HG03064 (cell line): ENCODE measurements around the gene IQCB1.
"Not testable (repeated sequence)": the region's sequence is repeated elsewhere in the genome, so short reads cannot be mapped to it uniquely, and the experiment has no call there.

Experiments
- ATAC-seq: cut with Tn5 transposase; IDR thresholded peaks from one replicate; pipeline ENCODE4 v1.9.1; 2021; ENCODE audit warnings: low read depth; ENCODE audit not compliant: unreplicated experiment

Gene IQCB1

DNA sequence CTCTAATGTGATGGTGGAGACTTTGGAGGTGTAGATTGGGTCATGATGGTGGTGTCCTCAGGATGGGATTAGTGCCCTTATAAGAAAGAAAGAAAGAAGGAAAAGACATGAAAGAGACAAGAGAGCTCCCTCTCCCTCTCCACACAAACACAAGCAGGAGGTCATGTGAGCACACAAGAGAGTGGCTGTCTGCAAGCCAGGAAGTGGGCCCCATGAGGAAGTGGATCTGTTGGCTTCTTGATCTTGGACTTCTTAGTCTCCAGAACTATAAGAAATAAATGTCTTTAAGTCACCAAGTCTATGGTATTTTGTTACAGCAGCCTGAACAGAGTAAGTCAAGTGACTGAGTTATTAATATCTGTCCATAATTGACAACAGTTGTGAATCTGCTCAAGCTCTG is 17.1 kb downstream of the IQCB1 start:
- ATAC-seq: no peak

DNA sequence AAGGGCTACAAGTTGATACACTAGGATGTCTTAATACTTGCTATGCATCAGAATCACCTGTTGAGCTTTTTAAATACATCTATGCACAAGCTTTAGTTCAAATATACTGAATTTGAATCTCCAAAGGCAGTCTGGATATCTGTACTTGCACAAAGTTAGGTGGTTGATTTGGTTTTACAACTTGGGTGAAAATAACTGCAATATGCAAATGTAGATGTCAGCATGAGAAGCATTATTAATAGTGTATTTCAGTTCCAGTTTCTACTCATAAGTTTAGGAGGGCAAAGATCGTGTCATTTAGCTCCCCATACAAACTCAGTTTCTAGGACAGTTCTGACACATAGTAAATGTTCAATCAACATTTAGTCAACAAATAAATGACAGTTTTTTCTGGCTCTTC is 25.6 kb downstream of the IQCB1 start:
- ATAC-seq: peak; percentile 94

DNA sequence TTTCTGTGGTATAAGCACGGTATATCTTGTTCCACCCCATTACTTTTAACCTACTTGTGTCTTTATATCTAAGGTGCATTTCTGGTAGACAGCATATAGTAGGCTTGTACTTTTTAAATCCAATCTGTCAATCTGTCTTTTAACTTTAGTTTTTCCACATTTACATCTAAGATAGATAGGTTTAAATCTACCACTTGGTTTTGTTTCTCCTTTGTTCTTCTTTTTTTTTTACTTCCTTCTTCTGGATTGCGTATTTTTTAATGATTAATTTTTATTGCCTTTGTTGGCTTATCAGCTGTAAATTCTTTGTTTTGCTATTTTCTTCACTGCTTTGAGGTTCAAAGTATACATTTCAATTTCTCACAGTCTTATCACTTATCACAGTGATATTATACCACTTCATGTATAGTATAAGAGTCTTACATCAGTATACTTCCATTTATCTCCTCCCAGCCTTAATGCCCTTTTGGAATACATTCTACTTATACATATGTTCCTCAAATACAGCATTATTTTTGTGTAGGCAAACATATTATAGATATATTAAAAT is 31.0 kb downstream of the IQCB1 start:
- no peak for ATAC-seq

DNA sequence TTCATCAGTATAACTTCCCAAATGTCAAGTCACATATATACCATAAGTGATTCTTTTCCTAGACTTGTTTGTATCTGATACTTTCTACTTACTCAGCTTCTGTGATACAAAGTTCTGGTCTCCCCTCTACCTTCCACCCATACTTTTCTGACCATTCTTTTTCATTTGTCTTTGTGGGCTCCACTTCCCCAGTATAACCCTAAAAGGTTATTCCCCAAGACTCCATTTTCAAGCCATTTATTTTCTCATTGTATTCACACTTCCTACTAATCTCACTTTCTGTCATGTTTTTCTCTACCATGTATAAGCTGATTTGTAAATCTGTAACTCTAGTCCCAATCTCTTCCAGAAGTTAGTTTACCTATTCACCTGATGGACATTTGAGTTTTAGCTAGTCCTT is 34.0 kb downstream of the IQCB1 start:
- no peak for ATAC-seq

DNA sequence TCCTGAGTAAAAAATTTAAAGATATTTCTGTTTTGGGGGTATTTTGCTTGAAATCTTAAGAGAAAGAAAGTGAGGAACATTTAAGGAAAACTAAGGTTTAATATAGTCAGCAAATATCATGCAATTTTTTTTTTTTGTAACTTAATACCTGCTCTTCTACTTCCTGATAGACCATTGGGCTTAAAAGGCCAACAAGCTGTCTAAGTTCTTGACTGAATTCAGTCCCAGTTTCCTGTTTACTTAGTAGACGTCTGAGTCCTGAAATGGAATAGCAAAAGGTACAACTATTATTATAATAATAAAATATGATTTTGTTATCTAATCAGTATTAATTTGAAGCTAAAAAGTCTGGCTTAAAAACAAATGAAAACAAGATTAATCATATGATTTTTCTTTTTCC is 37.9 kb downstream of the IQCB1 start:
- ATAC-seq: no peak

DNA sequence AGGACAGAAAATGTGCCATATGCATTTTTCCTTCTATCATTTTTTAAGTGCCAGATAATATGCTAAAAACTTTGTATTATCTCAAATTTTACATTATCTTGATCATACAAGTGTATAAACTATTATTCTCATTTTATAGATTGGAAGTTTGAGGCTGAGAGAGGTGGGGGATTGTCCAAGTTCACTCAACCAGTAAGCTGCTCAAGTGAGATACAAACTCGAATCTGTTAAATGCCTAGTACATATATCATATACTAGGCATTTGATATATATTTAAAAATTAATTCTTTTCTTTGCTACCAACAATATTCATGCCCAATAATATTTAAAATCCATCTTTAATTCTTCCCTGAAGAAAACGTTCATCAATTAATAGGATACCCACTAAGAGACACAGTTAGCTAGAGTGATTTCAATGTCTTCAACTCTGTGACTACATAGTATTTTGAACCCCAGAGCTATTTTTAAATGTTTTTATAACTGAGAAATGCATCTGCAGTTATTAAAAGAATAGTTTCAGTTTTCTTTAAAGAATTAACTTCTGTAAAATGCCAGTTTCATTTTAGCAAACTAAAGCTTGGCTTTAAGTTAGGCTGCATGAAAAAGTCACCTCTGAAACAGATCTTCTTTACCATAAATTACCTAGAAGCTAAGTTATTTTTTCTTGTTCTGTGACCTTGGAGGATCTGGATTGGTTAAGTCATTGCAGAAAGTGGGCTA is 40.4 kb downstream of the IQCB1 start:
- no peak for ATAC-seq

DNA sequence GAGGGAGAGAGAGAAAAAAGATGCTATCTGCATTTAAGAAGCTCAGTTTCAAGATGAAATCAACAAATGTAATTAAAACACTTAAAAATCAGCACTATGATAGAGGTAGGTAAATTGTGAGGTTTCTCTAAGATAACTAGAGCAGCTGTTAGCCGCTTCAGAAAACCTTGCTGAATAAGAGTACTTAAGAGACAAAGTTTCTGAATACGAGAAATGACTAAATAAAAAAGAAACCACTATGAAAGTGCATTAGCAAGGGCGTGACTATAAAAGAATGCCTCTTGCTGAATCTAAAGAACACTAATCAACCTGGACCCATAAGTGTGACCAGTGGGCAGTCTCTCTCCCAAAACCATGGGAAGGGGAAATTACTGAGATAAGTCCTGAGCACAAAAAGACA is 41.8 kb downstream of the IQCB1 start:
- peak; percentile 65 for ATAC-seq

DNA sequence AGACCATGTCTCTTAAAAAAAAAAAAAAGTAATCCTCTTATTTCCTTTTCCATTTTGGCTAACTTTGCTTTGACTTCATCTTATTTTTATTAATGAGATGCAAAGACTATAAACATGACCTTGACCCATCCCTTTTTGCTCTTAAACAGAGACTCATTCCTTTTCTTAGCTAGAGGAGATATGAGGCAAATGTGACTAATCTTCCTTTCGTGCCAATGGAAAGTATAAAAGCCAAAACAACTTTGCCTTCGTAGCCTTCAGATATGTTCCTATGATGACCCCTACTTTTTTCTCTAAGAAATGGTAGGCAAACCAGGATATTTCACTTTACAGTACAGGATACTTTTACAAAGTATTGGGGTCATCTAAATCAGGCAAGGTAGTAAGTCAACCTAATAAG is 48.4 kb downstream of the IQCB1 start:
- ATAC-seq: no peak

DNA sequence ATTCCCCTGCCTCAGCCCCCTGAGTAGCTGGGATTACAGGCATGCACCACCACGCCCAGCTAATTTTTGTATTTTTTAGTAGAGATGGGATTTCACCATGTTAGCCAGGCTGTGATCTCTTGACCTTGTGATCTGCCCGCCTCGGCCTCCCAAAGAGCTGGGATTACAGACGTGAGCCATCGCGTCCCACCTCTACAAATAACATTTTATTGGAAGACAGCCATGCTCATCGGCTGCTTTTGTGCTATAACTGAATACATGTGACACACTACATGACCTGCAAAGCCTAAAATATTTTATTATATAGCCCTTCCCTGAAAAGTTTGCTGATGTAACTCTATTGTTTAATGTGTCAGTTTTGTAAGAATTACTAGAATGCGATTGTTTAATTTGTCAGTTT is 52.1 kb downstream of the IQCB1 start:
- not testable (repeated sequence) for ATAC-seq

DNA sequence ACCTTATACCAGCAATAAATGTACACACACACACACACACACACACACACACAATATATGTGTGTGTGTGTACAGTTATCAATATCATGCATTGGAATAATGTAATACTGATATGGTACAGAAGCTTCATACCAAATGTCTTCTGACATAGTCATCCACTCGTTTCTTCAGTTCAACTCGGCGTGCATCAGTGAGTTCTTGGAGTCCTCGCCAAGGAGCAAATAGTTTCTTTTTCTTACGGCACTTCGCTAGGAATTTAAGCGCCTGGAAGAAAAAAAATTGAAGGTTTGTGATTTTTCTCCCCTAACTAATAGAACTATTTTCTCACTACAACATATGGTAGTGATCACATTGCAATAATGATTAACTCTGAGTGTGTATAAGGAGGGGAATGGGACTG is 53.2 kb downstream of the IQCB1 start:
- no peak for ATAC-seq

DNA sequence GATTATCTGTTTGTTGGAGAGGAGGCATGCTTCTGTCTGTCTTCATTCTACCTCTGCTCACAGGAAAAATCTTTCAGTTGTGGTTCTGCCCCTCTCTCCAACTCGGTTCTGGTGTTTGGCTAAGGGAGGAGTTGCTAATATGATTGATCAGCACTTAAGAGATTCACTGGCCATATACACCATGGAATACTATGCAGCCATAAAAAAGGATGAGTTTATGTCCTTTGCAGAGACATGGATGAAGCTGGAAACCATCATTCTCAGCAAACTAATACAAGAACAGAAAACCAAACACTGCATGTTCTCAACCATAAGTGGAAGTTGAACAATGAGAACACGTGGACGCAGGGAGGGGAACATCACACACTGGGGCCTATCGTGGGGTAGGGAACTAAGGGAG is 59.8 kb downstream of the IQCB1 start:
- ATAC-seq: not testable (repeated sequence)

DNA sequence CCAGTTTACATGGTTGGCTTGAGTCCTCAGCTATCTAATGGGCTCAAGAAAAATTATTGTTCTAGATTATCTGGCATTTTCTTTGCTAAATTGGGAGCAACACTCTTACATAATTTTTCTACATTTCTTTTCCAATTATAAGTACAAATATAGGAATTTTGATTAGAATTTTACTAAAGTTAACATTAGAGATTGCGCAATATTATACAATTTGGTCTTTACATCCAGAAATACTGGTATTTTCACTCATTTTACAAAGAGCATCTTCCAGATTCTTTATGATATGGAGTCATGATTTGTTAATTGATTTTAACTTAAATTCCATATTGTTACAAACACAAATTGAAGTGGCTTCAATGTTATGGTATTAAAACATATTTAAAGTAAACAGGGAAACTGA is 65.6 kb downstream of the IQCB1 start:
- no peak for ATAC-seq

DNA sequence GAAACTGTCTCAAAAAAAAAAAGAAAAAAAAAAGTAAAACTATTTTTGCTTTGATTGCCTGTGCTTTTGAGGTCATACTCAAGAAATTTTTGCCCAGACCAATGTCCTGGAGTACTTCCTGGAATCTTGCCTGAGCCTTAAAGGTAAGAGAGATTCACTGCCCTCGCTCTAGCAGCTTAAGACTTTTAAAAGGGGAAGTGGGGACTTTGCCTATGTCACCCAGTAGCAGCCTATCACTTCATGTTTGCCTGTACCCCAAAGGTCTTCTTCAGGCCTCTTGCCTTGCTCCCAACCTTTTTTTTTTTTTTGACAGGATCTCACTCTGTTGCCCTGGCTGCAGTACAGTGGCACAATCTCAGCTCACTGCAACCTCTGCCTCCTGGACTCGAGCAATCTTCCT is 66.4 kb downstream of the IQCB1 start:
- no peak for ATAC-seq

DNA sequence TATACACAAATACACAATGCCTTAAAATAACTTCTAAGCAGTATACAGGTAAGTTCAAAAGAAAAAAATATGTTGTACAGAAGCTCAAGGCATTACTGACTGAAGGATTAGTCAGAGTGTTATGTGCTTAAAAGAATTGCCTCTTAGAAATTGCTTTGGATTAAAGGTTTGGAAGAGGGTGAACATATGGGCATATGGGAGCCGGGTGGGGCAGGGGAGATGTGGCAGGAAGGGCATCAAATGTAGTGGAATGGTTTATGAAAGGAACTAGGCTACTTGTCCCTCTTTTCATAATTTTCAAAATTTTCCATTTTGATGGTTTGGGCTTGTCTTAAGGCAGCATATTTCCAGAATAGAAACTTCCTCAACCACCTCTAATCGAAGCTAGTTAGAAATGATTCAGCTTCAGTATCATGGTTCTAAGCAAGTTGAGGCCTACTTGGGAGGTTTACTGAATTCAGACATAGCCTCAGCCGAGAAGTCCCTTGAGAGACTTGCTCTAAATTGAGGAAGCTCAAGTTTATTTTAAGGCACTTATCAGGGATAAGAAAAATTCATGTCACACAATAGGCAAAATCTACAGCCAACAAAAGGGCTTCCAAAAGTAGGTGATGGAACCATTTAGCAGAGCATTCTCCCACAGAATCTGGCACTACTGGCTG is 75.2 kb downstream of the IQCB1 start:
- no peak for ATAC-seq

DNA sequence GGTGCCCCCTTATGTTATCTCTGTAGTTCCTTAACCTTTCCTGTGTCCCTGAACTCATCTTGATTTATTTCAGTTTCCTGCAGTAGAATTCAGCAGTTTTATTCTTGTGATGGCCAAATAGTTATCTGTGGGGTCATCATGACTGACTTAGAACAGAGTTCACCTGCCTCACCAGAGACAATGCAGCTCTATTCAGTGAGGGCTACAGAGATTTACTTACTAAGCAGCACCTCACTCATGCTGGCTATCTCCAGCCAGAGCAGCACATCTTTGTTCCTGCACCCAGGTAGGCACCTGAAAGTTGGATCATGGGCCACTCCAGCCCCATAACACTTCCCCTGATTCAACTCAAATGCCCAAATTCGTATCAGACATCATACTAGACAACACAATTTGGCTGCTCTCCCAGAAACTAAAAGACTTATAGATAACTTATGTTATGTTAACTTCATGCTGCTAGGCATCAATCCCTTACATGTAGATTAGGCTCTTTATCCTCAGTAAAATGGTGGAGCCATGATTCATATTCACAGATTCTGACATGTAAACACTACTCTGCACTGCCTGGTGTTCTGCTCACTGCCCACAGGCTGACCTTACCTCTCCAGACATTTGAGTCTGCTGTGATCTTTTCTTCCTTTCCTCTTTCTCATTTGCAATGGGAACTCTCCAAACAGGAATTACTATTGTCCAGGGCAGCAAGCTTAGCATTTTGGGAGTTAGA is 76.0 kb downstream of the IQCB1 start:
- ATAC-seq: no peak

DNA sequence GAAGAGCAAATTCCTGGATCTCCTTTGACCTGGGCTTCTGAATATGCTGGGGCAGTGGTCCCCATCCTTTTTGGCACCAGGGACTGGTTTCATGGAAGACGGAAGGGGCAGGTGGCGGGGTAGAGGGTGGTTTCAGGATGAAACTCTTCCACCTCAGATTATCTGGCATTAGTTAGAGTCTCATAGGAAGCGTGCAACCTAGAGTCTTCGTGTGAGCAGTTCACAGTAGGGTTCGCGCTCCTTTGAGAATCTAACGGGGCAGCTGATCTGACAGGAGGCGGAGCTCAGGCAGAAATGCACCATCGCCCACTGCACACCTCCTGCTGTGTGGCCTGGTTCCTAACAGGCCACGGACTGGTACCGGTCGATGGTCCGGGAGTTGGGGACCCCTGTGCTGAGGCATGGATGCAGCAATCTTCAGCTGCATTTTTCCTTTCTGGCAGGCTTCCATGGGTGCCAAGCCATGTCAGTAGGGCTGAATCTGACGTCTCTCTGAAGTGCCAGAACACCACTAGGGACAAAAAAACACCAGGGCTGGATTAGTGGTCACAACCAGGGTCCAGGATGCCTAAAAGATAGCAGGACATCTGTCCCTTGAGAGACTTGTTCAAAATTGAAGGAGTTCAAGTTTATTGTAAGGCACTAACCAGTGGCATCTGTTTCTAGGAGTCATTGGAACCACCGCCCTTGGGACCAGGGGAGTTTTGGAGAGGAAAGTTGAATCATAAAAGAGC is 76.9 kb downstream of the IQCB1 start:
- ATAC-seq: no peak

DNA sequence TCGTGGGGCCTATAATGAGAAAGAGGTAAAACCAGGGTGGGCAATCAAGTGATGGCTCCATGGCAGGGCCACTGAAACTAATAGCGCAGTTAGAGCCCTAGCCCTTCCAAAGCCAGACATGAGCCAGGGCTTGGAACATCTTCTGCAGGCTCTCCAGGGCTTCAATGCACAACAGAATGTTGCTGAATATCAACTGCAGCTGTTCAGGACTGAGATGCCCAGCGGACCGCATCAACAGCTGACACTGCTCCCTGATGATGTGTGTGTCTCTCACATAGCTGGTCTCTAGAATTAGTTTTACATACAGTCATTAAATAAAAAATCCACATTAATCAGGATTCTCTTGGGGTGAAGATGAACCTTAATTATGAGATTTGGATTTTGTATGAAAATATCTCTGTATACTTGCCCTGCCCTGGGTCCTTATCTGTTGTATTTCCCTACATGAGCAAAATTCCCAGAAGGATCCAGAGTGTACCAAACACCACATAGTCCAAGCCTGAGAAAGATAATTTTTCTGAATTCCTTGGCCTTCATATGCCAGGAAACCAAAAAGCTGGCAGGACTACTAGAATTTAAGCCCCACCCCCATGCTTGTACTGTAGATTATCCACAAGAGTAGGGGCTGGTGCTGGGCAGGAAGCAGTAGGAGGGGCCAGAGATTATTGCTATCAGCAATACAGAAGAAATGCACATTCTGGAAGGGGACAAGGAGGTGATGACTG is 77.6 kb downstream of the IQCB1 start:
- ATAC-seq: no peak

DNA sequence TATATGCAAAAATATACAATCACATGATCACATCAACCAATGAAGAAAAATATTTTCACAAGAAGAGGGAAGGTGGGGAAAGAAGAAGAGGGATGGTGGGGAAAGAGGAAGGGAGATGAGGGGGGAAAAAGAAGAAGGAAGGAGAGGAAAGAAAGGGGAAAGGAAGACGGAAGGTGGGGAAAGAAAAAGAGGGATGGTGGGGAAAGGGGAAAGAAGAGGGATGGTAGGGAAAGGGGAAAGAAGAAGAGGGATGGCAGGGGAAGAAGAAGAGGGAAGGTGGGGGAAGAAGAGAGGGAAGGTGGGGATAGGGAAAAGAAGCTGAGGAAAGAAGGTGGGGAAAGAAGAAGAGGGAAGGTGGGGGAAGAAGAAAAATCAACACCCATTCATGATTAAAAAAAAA is 82.1 kb downstream of the IQCB1 start:
- no peak for ATAC-seq

DNA sequence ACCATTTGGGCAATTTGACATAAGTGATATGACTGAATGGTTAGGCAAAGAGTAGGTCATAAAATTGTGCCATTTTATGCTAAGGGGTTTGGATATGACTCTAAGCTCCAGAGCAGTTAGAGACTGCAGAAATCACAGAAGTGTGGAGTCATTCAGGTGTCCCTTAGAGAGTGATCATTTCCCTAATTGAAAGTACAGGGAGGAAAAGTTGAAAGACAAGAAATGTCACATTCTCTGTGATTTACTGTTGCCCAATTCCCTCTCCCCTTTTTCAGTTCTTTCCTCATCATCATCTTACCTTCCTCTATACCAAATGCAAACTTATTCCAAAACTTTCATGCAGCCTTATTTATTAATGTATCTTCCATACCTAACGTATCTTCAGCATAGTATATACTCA is 82.6 kb downstream of the IQCB1 start:
- ATAC-seq: no peak

DNA sequence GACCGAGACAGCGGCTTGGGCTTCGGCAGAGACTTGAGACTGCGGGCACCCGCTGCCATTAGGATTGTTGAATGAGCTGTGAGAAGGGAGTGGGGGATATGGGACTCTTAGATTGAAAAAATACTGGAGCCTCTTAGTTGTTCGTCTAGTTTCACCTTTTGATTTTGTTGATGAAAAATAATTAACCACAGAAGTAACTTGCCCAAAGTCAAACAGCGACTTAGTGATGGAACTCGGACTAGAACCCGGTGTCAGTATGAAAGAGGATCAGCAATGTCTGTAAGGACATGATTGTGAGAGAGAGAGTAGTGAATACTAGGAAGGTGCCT is 84.8 kb downstream of the IQCB1 start:
- ATAC-seq: no peak
